ENCODE data around the gene PSMD2. TPM values are rescaled to one million over a fixed set of nuclear protein-coding genes. Genes with fewer than 3 reads are reported as not detected.

PSMD2 gene
- total RNA-seq = 260 TPM

DNA sequence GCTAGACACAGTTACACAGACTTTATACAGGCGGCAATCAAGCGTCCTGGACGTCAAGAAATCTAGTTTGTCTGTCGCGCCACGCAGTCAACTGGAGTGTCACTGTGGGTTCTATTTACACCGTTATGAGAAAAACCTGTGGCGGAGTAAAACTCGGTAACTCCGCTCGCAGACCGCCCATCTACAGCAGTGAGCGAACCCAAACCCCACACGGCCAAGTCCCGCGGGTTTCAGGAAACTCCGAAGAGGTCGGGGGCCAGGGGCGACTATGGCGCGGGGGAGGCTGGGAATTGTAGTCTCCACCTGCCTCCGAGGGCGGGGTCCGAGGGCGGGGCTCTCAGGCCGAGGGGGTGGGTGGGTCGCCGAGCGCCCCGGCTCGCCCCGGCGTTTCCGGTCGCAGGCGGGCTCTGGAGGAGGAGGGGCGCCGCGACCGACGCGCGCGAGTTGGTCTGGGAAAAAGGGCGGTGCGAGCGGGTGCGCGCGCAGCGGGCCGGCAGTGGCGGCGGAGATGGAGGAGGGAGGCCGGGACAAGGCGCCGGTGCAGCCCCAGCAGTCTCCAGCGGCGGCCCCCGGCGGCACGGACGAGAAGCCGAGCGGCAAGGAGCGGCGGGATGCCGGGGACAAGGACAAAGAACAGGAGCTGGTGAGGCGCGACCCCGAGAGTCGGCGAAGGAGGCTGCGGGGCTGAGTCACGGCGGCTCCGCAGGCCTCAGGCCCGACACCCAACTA lies at the start of gene PSMD2:
Gene PSMD2, plus strand, starts transcription at position 483 of the 729 bp plus-strand sequence. Its CDS starts 26 bp downstream, at position 509.

DNA sequence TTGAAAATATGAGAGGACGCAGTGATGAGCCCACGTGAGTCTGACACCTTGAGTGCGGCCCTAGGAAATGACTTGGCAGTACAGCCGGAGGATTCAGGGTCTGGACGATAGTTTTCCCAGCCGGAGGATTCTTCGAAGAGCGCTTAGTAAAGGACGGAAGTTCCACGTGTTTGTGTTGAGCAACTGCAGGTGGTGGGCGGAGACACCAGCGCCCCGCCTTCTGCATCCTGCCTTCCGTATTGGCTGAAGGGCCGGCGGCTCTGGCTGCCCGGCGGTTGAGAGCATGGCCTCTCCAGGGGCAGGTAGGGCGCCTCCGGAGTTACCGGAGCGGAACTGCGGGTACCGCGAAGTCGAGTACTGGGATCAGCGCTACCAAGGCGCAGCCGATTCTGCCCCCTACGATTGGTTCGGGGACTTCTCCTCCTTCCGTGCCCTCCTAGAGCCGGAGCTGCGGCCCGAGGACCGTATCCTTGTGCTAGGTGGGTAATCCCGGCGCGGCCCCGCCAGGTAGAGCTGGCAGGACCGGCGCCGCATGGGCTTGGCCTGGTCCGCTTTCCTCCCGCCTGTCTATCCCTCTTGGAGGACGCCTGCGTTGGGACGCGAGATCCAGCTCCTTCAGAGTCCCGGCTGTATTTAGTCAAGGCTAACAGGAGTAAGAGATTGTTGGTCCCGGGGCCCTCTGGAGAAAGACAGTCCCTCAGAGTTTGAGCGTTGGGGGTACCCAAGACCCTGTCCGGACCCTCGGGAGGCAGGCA lies 49.5 kb upstream of the PSMD2 start, which contains the start of gene EEF1AKMT4:
Gene EEF1AKMT4, plus strand, starts transcription at position 261 of the 755 bp plus-strand sequence. Its CDS starts 23 bp downstream, at position 284.

DNA sequence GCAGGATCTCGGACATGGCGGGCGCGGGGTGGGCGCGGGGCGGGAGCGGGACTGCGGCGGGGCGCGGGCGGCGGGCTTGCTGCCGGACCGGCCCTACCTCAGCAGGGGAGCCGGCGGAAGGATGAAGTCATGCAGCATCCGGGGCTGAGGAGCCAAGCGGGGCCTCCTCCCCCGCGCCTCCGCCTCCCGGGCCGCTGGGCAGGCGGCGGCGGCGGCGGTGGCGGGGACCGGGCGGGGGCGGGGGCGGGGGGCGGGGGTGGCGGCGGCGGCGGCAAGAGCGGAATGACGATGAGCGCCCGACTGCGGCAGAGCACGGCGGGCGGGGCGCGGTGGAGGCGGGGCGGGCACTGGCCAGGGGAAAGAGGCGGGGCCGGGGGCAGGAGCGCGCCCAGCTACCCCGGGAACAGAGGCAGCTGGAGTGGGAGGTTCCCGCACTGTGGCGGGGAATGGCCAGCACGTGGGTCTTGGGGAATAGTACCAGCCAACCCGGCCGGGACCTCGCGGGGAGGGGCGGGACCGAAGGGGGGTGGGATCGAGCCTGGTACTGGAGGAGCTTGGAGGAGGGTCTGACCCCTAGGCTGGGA lies 37.7 kb upstream of the PSMD2 start, which contains the start of gene CAMK2N2:
Gene CAMK2N2, minus strand, starts transcription at position 284 of the 584 bp plus-strand sequence. Its CDS starts 268 bp downstream, at position 16.

DNA sequence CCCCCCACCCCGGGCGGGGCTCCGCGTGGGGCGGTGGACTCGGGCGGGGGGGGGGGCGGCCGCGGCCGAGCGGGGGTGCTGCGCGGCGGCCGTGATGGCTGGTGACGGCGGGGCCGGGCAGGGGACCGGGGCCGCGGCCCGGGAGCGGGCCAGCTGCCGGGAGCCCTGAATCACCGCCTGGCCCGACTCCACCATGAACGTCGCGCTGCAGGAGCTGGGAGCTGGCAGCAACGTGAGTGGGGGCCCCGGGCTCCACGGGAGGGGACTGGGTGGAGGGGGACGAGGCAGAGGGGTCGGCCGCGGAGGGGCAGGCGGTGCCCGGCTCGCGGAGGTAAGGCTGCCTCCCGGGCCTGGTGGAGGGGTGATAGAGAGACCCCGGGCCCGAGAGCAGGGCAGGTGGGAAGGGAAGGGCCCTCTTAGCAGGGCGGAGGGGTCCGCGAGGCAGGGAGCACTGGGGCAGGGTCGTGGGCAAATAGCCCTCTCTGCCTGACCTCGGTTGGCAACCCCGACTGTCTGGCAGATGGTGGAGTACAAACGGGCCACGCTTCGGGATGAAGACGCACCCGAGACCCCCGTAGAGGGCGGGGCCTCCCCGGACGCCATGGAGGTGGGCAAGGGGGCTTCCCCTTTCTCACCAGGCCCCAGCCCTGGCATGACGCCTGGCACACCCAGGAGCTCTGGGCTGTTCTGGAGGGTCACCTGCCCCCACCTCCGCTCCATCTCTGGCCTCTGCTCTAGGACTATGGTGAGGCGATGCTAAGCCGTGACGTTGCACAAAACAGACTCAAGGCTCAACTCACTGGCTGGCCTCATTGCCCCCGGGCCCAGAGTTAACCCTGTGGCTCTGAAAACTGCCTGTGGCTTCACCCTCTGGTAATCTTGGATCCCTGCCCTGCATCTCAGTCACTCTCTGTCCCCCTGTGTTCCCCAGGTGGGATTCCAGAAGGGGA lies 22.8 kb upstream of the PSMD2 start, which contains the start of gene ECE2:
Gene ECE2, plus strand, starts transcription at position 62 of the 950 bp plus-strand sequence. Its CDS starts 132 bp downstream, at position 194.

DNA sequence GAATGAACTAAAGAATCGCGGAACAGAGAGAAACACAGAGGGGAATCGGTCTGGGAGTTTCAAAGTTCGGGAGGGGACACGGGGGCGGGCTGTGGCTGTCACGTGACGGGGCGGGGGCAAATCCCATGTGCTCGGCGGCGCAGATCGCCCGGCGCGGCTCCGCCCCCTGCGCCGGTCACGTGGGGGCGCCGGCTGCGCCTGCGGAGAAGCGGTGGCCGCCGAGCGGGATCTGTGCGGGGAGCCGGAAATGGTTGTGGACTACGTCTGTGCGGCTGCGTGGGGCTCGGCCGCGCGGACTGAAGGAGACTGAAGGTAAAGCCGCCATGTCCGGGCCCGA lies 15.3 kb downstream of the PSMD2 start, which contains the start of gene EIF4G1:
Gene EIF4G1, plus strand, starts transcription at position 244 of the 337 bp plus-strand sequence. CDS start 1,191 bp downstream, outside the sequence.

DNA sequence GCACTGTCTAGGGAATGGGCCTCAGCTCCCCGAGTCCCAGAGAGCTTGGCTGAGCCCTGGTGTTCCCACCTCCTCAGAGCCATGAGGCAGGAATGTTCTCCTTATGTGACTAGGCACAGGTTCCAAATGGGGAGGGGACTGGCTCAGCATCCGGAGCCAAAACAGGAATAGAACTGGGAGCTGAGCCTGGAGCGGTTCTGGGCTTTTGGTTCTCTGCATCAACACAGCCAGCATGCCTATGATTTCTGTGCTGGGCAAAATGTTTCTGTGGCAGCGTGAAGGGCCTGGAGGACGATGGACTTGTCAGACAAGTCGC lies 38.3 kb downstream of the PSMD2 start, which contains the start of gene FAM131A:
Gene FAM131A, plus strand, starts transcription at position 202 of the 316 bp plus-strand sequence. Its CDS starts 31 bp downstream, at position 233.

Small RNA genes within 50 kb of the gene (small RNA-seq; reads per million reads assigned to genes)
- gene SNORD66 (ENCODE audit: low replicate concordance) = 427 reads per million, percentile 97 among the genes with 10 or more reads in this experiment

Other genes with a start within 250 kb of the PSMD2 start
- gene HTR3C, start 246.2 kb upstream of the PSMD2 start, total RNA-seq = not detected
- not detected for gene HTR3E, start 202.2 kb upstream of the PSMD2 start, total RNA-seq
- gene EIF2B5, start 163.9 kb upstream of the PSMD2 start, total RNA-seq = 61.7 TPM
- 51.6 TPM for gene DVL3, start 143.9 kb upstream of the PSMD2 start, total RNA-seq
- 295 TPM for gene AP2M1, start 124.4 kb upstream of the PSMD2 start, total RNA-seq
- 79.2 TPM for gene ABCF3, start 113.0 kb upstream of the PSMD2 start, total RNA-seq
- gene VWA5B2, start 69.7 kb upstream of the PSMD2 start, total RNA-seq = 0.63 TPM
- 15.7 TPM for gene ALG3, start 50.3 kb upstream of the PSMD2 start, total RNA-seq
- 0.63 TPM for gene EEF1AKMT4, start 49.6 kb upstream of the PSMD2 start, total RNA-seq
- gene CAMK2N2, start 37.7 kb upstream of the PSMD2 start, total RNA-seq = 3.4 TPM
- gene ECE2, start 23.2 kb upstream of the PSMD2 start, total RNA-seq = 6.9 TPM
- 118 TPM for gene EIF4G1, start 15.4 kb downstream of the PSMD2 start, total RNA-seq
- 62.6 TPM for gene FAM131A, start 38.4 kb downstream of the PSMD2 start, total RNA-seq
- gene CLCN2, start 62.4 kb downstream of the PSMD2 start, total RNA-seq = 15.0 TPM
- gene POLR2H, start 62.5 kb downstream of the PSMD2 start, total RNA-seq = 44.1 TPM
- 0.63 TPM for gene THPO, start 79.0 kb downstream of the PSMD2 start, total RNA-seq
- 12.5 TPM for gene CHRD, start 80.8 kb downstream of the PSMD2 start, total RNA-seq